Lung (tissue), 12 donors: Measurements from ENCODE around the gene CATSPERD. TPM values are rescaled to one million over a fixed set of nuclear protein-coding genes. Genes with fewer than 3 reads are reported as not detected.
"Not testable (repeated sequence)": the region's sequence is repeated elsewhere in the genome, so short reads cannot be mapped to it uniquely, and the experiment has no call there.

ENCODE experiments used
- ATAC-seq: fragments of 200-7000 bp; cut with Tn5 transposase; one replicate; pipeline ENCODE4 v1.9.1; 2020; ENCODE audit warnings: moderate number of reproducible peaks; ENCODE audit not compliant: insufficient read depth, low FRiP score
- DNase-seq, 3 donors: peaks; one replicate each; pipeline ENCODE4 v3.0.0-alpha.2; 2013 to 2017
- H3K27ac ChIP-seq, 2 donors: one replicate each; pipeline ENCODE4 v1.5.1; 2013; ENCODE audit warnings: mild to moderate bottlenecking in 2 of 2, moderate library complexity in 2 of 2, control low read depth in 1 of 2, inconsistent platforms in 1 of 2, low read depth in 1 of 2, low read length in 1 of 2
- H3K27me3 ChIP-seq, 3 donors: one replicate each; pipeline ENCODE4 v1.5.1; 2013; ENCODE audit warnings: low read length in 2 of 3; ENCODE audit not compliant: control insufficient read depth in 3 of 3, insufficient read depth in 3 of 3
- H3K36me3 ChIP-seq, 4 donors: one replicate each; pipeline ENCODE4 v1.5.1; 2013; ENCODE audit warnings: low read length in 4 of 4, mild to moderate bottlenecking in 1 of 4, moderate library complexity in 1 of 4; ENCODE audit not compliant: control insufficient read depth in 4 of 4, insufficient read depth in 4 of 4
- H3K4me1 ChIP-seq, 5 donors: one replicate each; pipeline ENCODE4 v1.5.1; 2013; ENCODE audit warnings: low read length in 5 of 5, mild to moderate bottlenecking in 2 of 5, moderate library complexity in 1 of 5; ENCODE audit not compliant: control insufficient read depth in 5 of 5, insufficient read depth in 5 of 5
- H3K4me3 ChIP-seq: one replicate; pipeline ENCODE4 v1.5.1; 2013; ENCODE audit warnings: mild to moderate bottlenecking, control low read depth, moderate library complexity
- H3K9ac ChIP-seq, 2 donors: one replicate each; pipeline ENCODE4 v1.5.1; 2013; ENCODE audit warnings: low read length in 2 of 2, control low read depth in 1 of 2; ENCODE audit not compliant: insufficient read depth in 1 of 2
- H3K9me3 ChIP-seq, 4 donors: one replicate each; pipeline ENCODE4 v1.5.1; 2013; ENCODE audit warnings: low read length in 3 of 4, mild to moderate bottlenecking in 1 of 4, moderate library complexity in 1 of 4; ENCODE audit not compliant: control insufficient read depth in 4 of 4, insufficient read depth in 3 of 4
- WGBS, 2 donors: extraction: QIAGEN DNeasy Blood & Tissue Kit; methylation state at CpG; one replicate each; pipeline ENCODE4 v1.1.7; 2013; 5-methylcytosine and 5-hydroxymethylcytosine counted together
- polyA plus RNA-seq, 2 donors: library from polyadenylated mRNA; stranded (reverse); fragments of 200-250 nt; gene quantifications; one replicate each; pipeline ENCODE4 v1.2.1, GENCODE V29; 2013
- total RNA-seq, 2 donors: library from RNA; depleted of rRNA in 1 of 2; stranded (reverse); fragments of >200 nt in 1 of 2; gene quantifications; one replicate each; pipeline ENCODE4 v1.2.1, GENCODE V29; 2014 to 2021
- TF ChIP-seq, protein P1 (sequence below): IDR thresholded peaks from 2 replicates; pipeline ENCODE4 v1.5.1; 2012; ENCODE audit warnings: mild to moderate bottlenecking; ENCODE audit errors: control extremely low read depth, extremely low read depth
- donor health status: control.
- donor health status: control.
- donor health status: Bipolar disorder and iron deficiency.
- donor health status: healthy.
- donor health status: DM: yes; HTN: yes; CAD: no.

The CATSPERD gene
- total and polyA plus RNA-seq, 4 donors: 8.2 to 11.3 (median 9.2) TPM

DNA sequence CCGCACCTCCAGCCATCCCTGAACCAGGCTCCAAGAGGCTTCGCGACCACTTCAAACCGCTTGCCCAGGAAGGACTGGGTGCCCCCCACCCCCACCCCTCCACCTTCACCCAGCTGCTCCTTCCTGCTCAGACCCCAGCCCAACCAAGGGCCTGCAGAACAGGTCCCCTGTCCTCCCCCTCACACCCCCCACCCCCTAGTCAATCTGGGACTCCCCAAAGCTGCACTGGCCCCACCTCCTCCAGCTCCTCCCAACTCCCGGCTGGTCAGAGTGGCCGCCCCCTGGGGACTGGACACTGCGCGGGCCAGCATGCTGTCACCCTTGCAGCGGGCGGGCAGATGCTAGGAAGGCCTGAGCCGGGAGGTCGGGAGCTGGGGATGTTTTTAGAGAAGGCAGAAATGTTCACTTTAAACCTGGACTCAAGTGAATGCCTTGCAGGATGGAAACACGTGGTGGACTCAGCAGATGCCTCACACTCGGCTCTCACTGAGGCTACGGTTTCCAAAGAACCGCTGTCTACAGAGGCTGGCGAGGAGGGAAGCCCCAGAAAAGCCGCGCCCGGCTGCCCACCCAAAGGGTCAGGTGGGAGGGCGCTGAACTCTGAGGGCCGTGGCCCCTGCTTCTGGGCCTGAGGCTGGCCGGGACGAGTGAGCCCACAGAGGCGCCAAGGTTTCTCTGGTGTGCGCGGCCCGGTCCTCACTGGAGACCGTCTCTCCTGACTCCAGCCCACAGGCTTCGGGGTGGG is 22.4 kb upstream of the CATSPERD start:
- no peaks in the 10 kb centered on the region for H3K9me3 ChIP-seq
- no peak overlapping the region for H3K4me3 ChIP-seq
- DNase-seq (no peak), ATAC-seq (no peak)
- 87 to 88% methylated on average over 29 to 30 of the region's 30 CpGs for WGBS, 2 donors
- no peak overlapping the region for H3K9ac ChIP-seq
- peaks cover 0 to 5% (median 0%) of the 10 kb centered on the region in 5 donors for H3K4me1 ChIP-seq
- H3K36me3 ChIP-seq: peaks cover 11 to 68% (median 22%) of the 10 kb centered on the region in 4 donors
- TF ChIP-seq, protein P1, sequence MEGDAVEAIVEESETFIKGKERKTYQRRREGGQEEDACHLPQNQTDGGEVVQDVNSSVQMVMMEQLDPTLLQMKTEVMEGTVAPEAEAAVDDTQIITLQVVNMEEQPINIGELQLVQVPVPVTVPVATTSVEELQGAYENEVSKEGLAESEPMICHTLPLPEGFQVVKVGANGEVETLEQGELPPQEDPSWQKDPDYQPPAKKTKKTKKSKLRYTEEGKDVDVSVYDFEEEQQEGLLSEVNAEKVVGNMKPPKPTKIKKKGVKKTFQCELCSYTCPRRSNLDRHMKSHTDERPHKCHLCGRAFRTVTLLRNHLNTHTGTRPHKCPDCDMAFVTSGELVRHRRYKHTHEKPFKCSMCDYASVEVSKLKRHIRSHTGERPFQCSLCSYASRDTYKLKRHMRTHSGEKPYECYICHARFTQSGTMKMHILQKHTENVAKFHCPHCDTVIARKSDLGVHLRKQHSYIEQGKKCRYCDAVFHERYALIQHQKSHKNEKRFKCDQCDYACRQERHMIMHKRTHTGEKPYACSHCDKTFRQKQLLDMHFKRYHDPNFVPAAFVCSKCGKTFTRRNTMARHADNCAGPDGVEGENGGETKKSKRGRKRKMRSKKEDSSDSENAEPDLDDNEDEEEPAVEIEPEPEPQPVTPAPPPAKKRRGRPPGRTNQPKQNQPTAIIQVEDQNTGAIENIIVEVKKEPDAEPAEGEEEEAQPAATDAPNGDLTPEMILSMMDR: no peak
- H3K27me3 ChIP-seq: no peaks in the 10 kb centered on the region
- no peak overlapping the region for H3K27ac ChIP-seq

GRCh38 chr19:5698635-5699422 is 21.6 kb upstream of the CATSPERD start:
- H3K9ac ChIP-seq: no peak overlapping the region
- DNase-seq (no peak), ATAC-seq (no peak)
- no peaks in the 10 kb centered on the region for H3K9me3 ChIP-seq
- 93 to 94% methylated on average over 38 of the region's 38 CpGs for WGBS, 2 donors
- peaks cover 0 to 3% (median 0%) of the 10 kb centered on the region in 5 donors for H3K4me1 ChIP-seq
- H3K27me3 ChIP-seq: no peaks in the 10 kb centered on the region
- H3K27ac ChIP-seq: no peak overlapping the region
- H3K36me3 ChIP-seq: peaks cover 9 to 68% (median 24%) of the 10 kb centered on the region in 4 donors
- no peak overlapping the region for H3K4me3 ChIP-seq
- TF ChIP-seq, protein P1: no peak

DNA sequence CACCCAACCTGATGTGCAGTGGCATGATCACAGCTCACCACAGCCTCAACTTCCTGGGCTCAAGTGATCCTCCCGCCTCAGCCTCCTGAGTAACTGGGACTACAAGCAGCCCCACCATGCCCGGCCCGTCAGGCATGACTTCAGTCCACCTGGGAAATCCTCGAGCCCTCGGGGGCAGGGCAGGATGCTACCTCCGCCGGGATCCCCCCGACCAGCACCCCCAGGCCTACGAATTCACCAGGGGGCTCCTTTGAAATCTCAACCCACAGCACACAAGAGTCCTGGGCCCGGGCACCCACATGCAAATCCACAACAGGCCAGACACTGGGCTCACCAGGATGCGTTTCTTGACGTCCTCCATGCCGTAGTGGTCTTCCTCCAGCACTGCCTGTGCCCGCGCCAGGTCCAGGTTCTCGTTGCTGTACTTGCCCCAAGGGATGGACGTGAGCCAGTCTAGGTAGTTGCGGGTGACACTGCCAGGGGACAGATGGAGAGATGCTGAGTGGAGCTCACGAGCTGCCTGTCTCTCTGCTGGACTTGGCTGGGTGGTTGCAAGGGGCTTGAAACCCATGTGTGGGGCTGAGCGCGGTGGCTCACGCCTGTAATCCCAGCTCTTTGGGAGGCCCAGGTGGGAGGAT is 19.9 kb upstream of the CATSPERD start:
- no peaks in the 10 kb centered on the region for H3K27me3 ChIP-seq
- no peaks in the 10 kb centered on the region for H3K4me1 ChIP-seq
- DNase-seq: no peak
- ATAC-seq: no peak
- TF ChIP-seq, protein P1: no peak
- WGBS, 2 donors: 96 to 97% methylated on average over 22 of the region's 22 CpGs
- H3K9me3 ChIP-seq: no peaks in the 10 kb centered on the region
- no peak overlapping the region for H3K4me3 ChIP-seq
- H3K9ac ChIP-seq: no peak overlapping the region
- peaks cover 6 to 66% (median 19%) of the 10 kb centered on the region in 4 donors for H3K36me3 ChIP-seq
- no peak overlapping the region for H3K27ac ChIP-seq

DNA sequence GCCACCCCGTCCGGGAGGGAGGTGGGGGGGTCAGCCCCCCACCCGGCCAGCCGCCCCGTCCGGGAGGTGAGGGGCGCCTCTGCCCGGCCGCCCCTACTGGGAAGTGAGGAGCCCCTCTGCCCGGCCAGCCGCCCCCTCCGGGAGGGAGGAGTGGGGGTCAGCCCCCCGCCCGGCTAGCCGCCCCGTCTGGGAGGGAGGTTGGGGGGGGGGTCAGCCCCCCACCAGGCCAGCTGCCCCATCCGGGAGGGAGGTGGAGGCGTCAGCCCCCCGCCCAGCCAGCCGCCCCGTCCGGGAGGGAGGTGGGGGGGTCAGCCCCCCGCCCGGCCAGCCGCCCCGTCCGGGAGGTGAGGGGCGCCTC is 18.4 kb upstream of the CATSPERD start:
- H3K27ac ChIP-seq, H3K4me1 ChIP-seq, DNase-seq, H3K27me3 ChIP-seq, H3K9me3 ChIP-seq, H3K4me3 ChIP-seq, H3K9ac ChIP-seq, ATAC-seq: not testable (repeated sequence)
- H3K36me3 ChIP-seq: peaks cover 6 to 65% (median 18%) of the 10 kb centered on the region in 4 donors
- WGBS, 2 donors: 94 to 97% methylated on average over 7 to 22 of the region's 28 CpGs
